Transverse colon (tissue), 4 donors: ENCODE data around the gene VPS13C. TPM values are rescaled to one million over a fixed set of nuclear protein-coding genes. Genes with fewer than 3 reads are reported as not detected.

Experiments used
- DNase-seq: peaks from one replicate; pipeline ENCODE4 v3.0.0-alpha.2; 2019
- H3K27ac ChIP-seq, 4 donors: fragments of 200-600 bp; sonication (generic); 2 replicates each; pipeline ENCODE4 v1.5.1; 2016 to 2018; ENCODE audit warnings: inconsistent platforms in 4 of 4
- H3K27me3 ChIP-seq: fragments of 200-600 bp; sonication (generic); 2 replicates; pipeline ENCODE4 v1.5.1; 2017; ENCODE audit warnings: inconsistent platforms
- H3K36me3 ChIP-seq, 4 donors: fragments of 200-600 bp; sonication (generic); 2 replicates each; pipeline ENCODE4 v1.5.1; 2017 to 2019; ENCODE audit warnings: inconsistent platforms in 4 of 4
- H3K4me1 ChIP-seq, 4 donors: fragments of 200-600 bp; sonication (generic); 2 replicates each; pipeline ENCODE4 v1.5.1; 2017 to 2020; ENCODE audit warnings: inconsistent platforms in 4 of 4
- H3K4me3 ChIP-seq, 4 donors: fragments of 200-600 bp; sonication (generic); 1 replicate in 1 of 4; 2 replicates in 3 of 4; pipeline versions ENCODE4 v1.5.1 to v1.6.1; 2017 to 2019; ENCODE audit warnings: inconsistent platforms in 4 of 4
- H3K9me3 ChIP-seq, 2 donors: fragments of 200-600 bp; sonication (generic); 2 replicates each; pipeline ENCODE4 v1.5.1; 2017 to 2019; ENCODE audit warnings: inconsistent platforms in 2 of 2
- CTCF ChIP-seq, 5 experiments: fragments of 200-600 bp in 3 of 5; fragments of 450-650 bp in 2 of 5; sonication (generic) in 3 of 5; IDR thresholded peaks; 1 replicate in 2 of 5; 2 replicates in 3 of 5; pipeline ENCODE4 v1.5.1; 2016 to 2017; ENCODE audit warnings: antibody characterized with exemption in 5 of 5, inconsistent platforms in 3 of 5, mild to moderate bottlenecking in 2 of 5, moderate library complexity in 1 of 5
- EP300 ChIP-seq: sonication (generic); formaldehyde crosslinking; IDR thresholded peaks from one replicate; pipeline ENCODE4 v1.6.1; 2017; ENCODE audit warnings: antibody characterized with exemption, low read depth
- POLR2A ChIP-seq: fragments of 450-650 bp; IDR thresholded peaks from one replicate; pipeline ENCODE4 v1.6.1; 2016; ENCODE audit warnings: antibody characterized with exemption, mild to moderate bottlenecking, moderate library complexity
- POLR2AphosphoS5 ChIP-seq, 3 donors: sonication (generic); formaldehyde crosslinking; IDR thresholded peaks; one replicate each; pipeline ENCODE4 v1.6.1; 2016; ENCODE audit warnings: antibody characterized with exemption in 3 of 3
- WGBS, 2 donors: methylation state at CpG; one replicate each; pipeline ENCODE4 v1.1.5; 2018; ENCODE audit warnings: low coverage in 1 of 2; 5-methylcytosine and 5-hydroxymethylcytosine counted together
- in situ Hi-C, 4 donors: fragments of 200-750 bp; cut with MboI; loops; one replicate each; pipeline versions ENCODE4 v1.15.0 to v1.15.1; 2017; ENCODE audit warnings: low sequenced_read_pairs in 3 of 4, low pct_ligation_motif_present in 1 of 4, low pct_unique_long_range_greater_than_20kb in 1 of 4
- intact Hi-C: fragments of 100-400 bp; cut with DNase I; formaldehyde crosslinking; loops from one replicate; pipeline ENCODE4 v1.15.1; 2023; ENCODE audit warnings: low total_unique reads
- total RNA-seq, 4 donors: library from RNA; depleted of rRNA; stranded (reverse); fragments of >200 nt; gene quantifications; one replicate each; pipeline ENCODE4 v1.1.0, GENCODE V29; 2016

Gene VPS13C
- total RNA-seq, 4 donors from 2014 or later, result 48.3 to 105 (median 73.2) TPM

GRCh38 chr15:61915640-61916039 lies 144.6 kb downstream of the VPS13C start:
- in situ Hi-C loops, result no loop called here
- intact Hi-C loops, result no loop called here
- no peak for TF ChIP-seq CTCF (IDR thresholded peaks at IDR 0.05)
- TF ChIP-seq POLR2AphosphoS5 (IDR thresholded peaks at IDR 0.05), result no peak
- no peak for TF ChIP-seq EP300
- no peak for TF ChIP-seq POLR2A
- no peaks in the 10 kb centered on the region for H3K4me1 ChIP-seq
- 94 to 95% methylated on average over 9 of the region's 9 CpGs for WGBS, 2 donors
- no peak overlapping the region for H3K27ac ChIP-seq
- peaks cover 0 to 49% (median 7%) of the 10 kb centered on the region in 4 donors for H3K36me3 ChIP-seq
- no peaks in the 10 kb centered on the region for H3K27me3 ChIP-seq
- no peaks in the 10 kb centered on the region for H3K9me3 ChIP-seq
- DNase-seq, result no peak
- no peak overlapping the region for H3K4me3 ChIP-seq

- in situ Hi-C loops, result no loop called here
- TF ChIP-seq CTCF (IDR thresholded peaks at IDR 0.05), result no peak
- no peak for TF ChIP-seq POLR2A
- TF ChIP-seq POLR2AphosphoS5 (IDR thresholded peaks at IDR 0.05), result no peak
- TF ChIP-seq EP300, result no peak
- peaks cover 0 to 3% of the 10 kb centered on the region in 2 donors for H3K9me3 ChIP-seq
- no peak for DNase-seq
- H3K36me3 ChIP-seq, result peaks cover 0 to 54% (median 12%) of the 10 kb centered on the region in 4 donors
- H3K27ac ChIP-seq, result no peak overlapping the region
- H3K27me3 ChIP-seq, result no peaks in the 10 kb centered on the region
- no peak overlapping the region for H3K4me3 ChIP-seq
- intact Hi-C loops, result no loop called here
- H3K4me1 ChIP-seq, result no peaks in the 10 kb centered on the region
Measured at GRCh38 chr15:61910839-61911369, 149.3 kb downstream of the VPS13C start.

- 96 to 100% methylated on average over 3 of the region's 3 CpGs for WGBS, 2 donors
Measured at GRCh38 chr15:61908241-61908640, 152.0 kb downstream of the VPS13C start.

GRCh38 chr15:61907753-61908086 lies 152.5 kb downstream of the VPS13C start:
- no peak for TF ChIP-seq EP300
- TF ChIP-seq POLR2A, result no peak
- TF ChIP-seq POLR2AphosphoS5 (IDR thresholded peaks at IDR 0.05), result no peak
- no peak for TF ChIP-seq CTCF (IDR thresholded peaks at IDR 0.05)
- H3K4me1 ChIP-seq, result no peaks in the 10 kb centered on the region
- 97 to 100% methylated on average over 1 of the region's 1 CpG for WGBS, 2 donors
- no peaks in the 10 kb centered on the region for H3K27me3 ChIP-seq
- intact Hi-C loops, result no loop called here
- H3K27ac ChIP-seq, result no peak overlapping the region
- in situ Hi-C loops, result no loop called here
- peaks cover 0 to 3% of the 10 kb centered on the region in 2 donors for H3K9me3 ChIP-seq
- H3K36me3 ChIP-seq, result peaks cover 0 to 64% (median 16%) of the 10 kb centered on the region in 4 donors
- no peak for DNase-seq
- no peak overlapping the region for H3K4me3 ChIP-seq

More at GRCh38 chr15:61908241-61908640, 152.0 kb downstream of the VPS13C start:
- Histone ChIP-seq H3K27me3 (no peaks in the 10 kb centered on the region), H3K4me1 (no peaks in the 10 kb centered on the region), H3K9me3 (peaks cover 0 to 3% of the 10 kb centered on the region in 2 donors), H3K4me3 (no peak overlapping the region), H3K27ac (no peak overlapping the region), H3K36me3 (peaks cover 0 to 61% (median 16%) of the 10 kb centered on the region in 4 donors)
- TF ChIP-seq POLR2A (no peak), CTCF (IDR thresholded peaks at IDR 0.05) (no peak), POLR2AphosphoS5 (IDR thresholded peaks at IDR 0.05) (no peak), EP300 (no peak)
- intact Hi-C loops, result no loop called here
- in situ Hi-C loops, result no loop called here
- no peak for DNase-seq
